Skeletal muscle satellite cell (primary cell): ENCODE measurements around the gene CLDN8. TPM values are rescaled to one million over a fixed set of nuclear protein-coding genes. Genes with fewer than 3 reads are reported as not detected.

Experiments
- H3K27me3 ChIP-seq: 2 replicates; pipeline ENCODE4 v1.7.0; 2013; ENCODE audit warnings: low read length; ENCODE audit not compliant: control insufficient read depth, insufficient read depth
- H3K36me3 ChIP-seq: 2 replicates; pipeline ENCODE4 v1.7.0; 2013; ENCODE audit warnings: mild to moderate bottlenecking, control low read depth, low read length; ENCODE audit not compliant: insufficient read depth
- H3K4me1 ChIP-seq: 2 replicates; pipeline ENCODE4 v1.7.0; 2013; ENCODE audit warnings: low read length; ENCODE audit not compliant: control insufficient read depth, insufficient read depth
- H3K4me2 ChIP-seq: 2 replicates; pipeline ENCODE4 v1.7.0; 2013; ENCODE audit warnings: mild to moderate bottlenecking, low read length
- H3K4me3 ChIP-seq: 2 replicates; pipeline ENCODE4 v1.7.0; 2013; ENCODE audit warnings: low read length
- H3K9ac ChIP-seq: 2 replicates; pipeline ENCODE4 v1.7.0; 2013; ENCODE audit warnings: mild to moderate bottlenecking, low read depth, low read length, moderate library complexity
- H3K9me3 ChIP-seq: replicated peaks from 2 replicates; pipeline ENCODE4 v1.7.0; 2013; ENCODE audit warnings: mild to moderate bottlenecking, control low read depth, low read length
- total RNA-seq: library from RNA; depleted of rRNA; stranded (reverse); fragments of >200 nt; gene quantifications from 2 replicates; pipeline ENCODE4 v1.2.3, GENCODE V29; 2012; rRNA removed

The CLDN8 gene
- total RNA-seq = not detected in 2 replicates

- no peaks in the 10 kb centered on the region for H3K36me3 ChIP-seq
- H3K4me3 ChIP-seq = no peak within 1 kb of the TSS
- H3K9ac ChIP-seq = no peak within 1 kb of the TSS
- H3K4me1 ChIP-seq = no peaks in the 10 kb centered on the region
- H3K9me3 ChIP-seq = no peaks in the 10 kb centered on the region
- no peak within 1 kb of the TSS for H3K4me2 ChIP-seq
- H3K27me3 ChIP-seq = no peaks in the 10 kb centered on the region
These were observed at the start of gene CLDN8 for GRCh38 chr21:30216041-30216723. TSS of gene CLDN8 (minus strand) at chr21:30216097. CDS start at chr21:30215925, 172 bp downstream.

- Histone ChIP-seq H3K36me3 (no peaks in the 10 kb centered on the region), H3K9ac (no peak overlapping the region), H3K9me3 (peaks cover 3% of the 10 kb centered on the region), H3K27me3 (no peaks in the 10 kb centered on the region), H3K4me2 (no peak overlapping the region), H3K4me3 (no peak overlapping the region), H3K4me1 (no peaks in the 10 kb centered on the region)
These were observed 41.9 kb upstream of the CLDN8 start for GRCh38 chr21:30257773-30258172.

- H3K4me2 ChIP-seq = no peak overlapping the region
- no peaks in the 10 kb centered on the region for H3K4me1 ChIP-seq
- H3K36me3 ChIP-seq = no peaks in the 10 kb centered on the region
- peaks cover 3% of the 10 kb centered on the region for H3K9me3 ChIP-seq
- H3K9ac ChIP-seq = no peak overlapping the region
- H3K4me3 ChIP-seq = no peak overlapping the region
- H3K27me3 ChIP-seq = no peaks in the 10 kb centered on the region
These were observed 40.2 kb upstream of the CLDN8 start for GRCh38 chr21:30256100-30256499.

- no peaks in the 10 kb centered on the region for H3K4me1 ChIP-seq
- no peaks in the 10 kb centered on the region for H3K27me3 ChIP-seq
- H3K36me3 ChIP-seq = no peaks in the 10 kb centered on the region
These were observed 39.8 kb upstream of the CLDN8 start for GRCh38 chr21:30255679-30256078.

GRCh38 chr21:30251781-30252180 is 35.9 kb upstream of the CLDN8 start:
- Histone ChIP-seq H3K36me3 (no peaks in the 10 kb centered on the region), H3K9me3 (peaks cover 5% of the 10 kb centered on the region), H3K9ac (no peak overlapping the region), H3K4me2 (no peak overlapping the region), H3K27me3 (no peaks in the 10 kb centered on the region), H3K4me1 (no peaks in the 10 kb centered on the region), H3K4me3 (no peak overlapping the region)

More at GRCh38 chr21:30255679-30256078, 39.8 kb upstream of the CLDN8 start:
- Histone ChIP-seq H3K4me3 (no peak overlapping the region), H3K4me2 (no peak overlapping the region), H3K9ac (no peak overlapping the region), H3K9me3 (peaks cover 3% of the 10 kb centered on the region)

- H3K4me2 ChIP-seq = no peak overlapping the region
- no peaks in the 10 kb centered on the region for H3K36me3 ChIP-seq
- no peak overlapping the region for H3K4me3 ChIP-seq
- peaks cover 5% of the 10 kb centered on the region for H3K9me3 ChIP-seq
- no peaks in the 10 kb centered on the region for H3K4me1 ChIP-seq
- no peak overlapping the region for H3K9ac ChIP-seq
- H3K27me3 ChIP-seq = no peaks in the 10 kb centered on the region
These were observed 34.0 kb upstream of the CLDN8 start for GRCh38 chr21:30249936-30250335.

GRCh38 chr21:30248844-30249243 is 32.9 kb upstream of the CLDN8 start:
- no peaks in the 10 kb centered on the region for H3K36me3 ChIP-seq
- H3K4me1 ChIP-seq = no peaks in the 10 kb centered on the region
- no peaks in the 10 kb centered on the region for H3K27me3 ChIP-seq
- H3K9me3 ChIP-seq = peaks cover 7% of the 10 kb centered on the region
- H3K4me2 ChIP-seq = no peak overlapping the region
- no peak overlapping the region for H3K9ac ChIP-seq
- H3K4me3 ChIP-seq = no peak overlapping the region

- no peak overlapping the region for H3K9ac ChIP-seq
- no peaks in the 10 kb centered on the region for H3K27me3 ChIP-seq
- no peak overlapping the region for H3K4me2 ChIP-seq
- H3K4me1 ChIP-seq = no peaks in the 10 kb centered on the region
- H3K36me3 ChIP-seq = no peaks in the 10 kb centered on the region
- peaks cover 7% of the 10 kb centered on the region for H3K9me3 ChIP-seq
- no peak overlapping the region for H3K4me3 ChIP-seq
These were observed 29.2 kb upstream of the CLDN8 start for GRCh38 chr21:30245061-30245460.

GRCh38 chr21:30243691-30244090 is 27.8 kb upstream of the CLDN8 start:
- H3K27me3 ChIP-seq = no peaks in the 10 kb centered on the region
- H3K4me3 ChIP-seq = no peak overlapping the region
- no peak overlapping the region for H3K4me2 ChIP-seq
- H3K9me3 ChIP-seq = peaks cover 3% of the 10 kb centered on the region
- H3K4me1 ChIP-seq = no peaks in the 10 kb centered on the region
- H3K9ac ChIP-seq = no peak overlapping the region
- no peaks in the 10 kb centered on the region for H3K36me3 ChIP-seq

GRCh38 chr21:30240661-30241060 is 24.8 kb upstream of the CLDN8 start:
- Histone ChIP-seq H3K4me1 (no peaks in the 10 kb centered on the region), H3K27me3 (no peaks in the 10 kb centered on the region), H3K4me3 (no peak overlapping the region), H3K36me3 (no peaks in the 10 kb centered on the region), H3K4me2 (no peak overlapping the region), H3K9me3 (peaks cover 3% of the 10 kb centered on the region), H3K9ac (no peak overlapping the region)

GRCh38 chr21:30238168-30238567 is 22.3 kb upstream of the CLDN8 start:
- Histone ChIP-seq H3K4me3 (no peak overlapping the region), H3K27me3 (no peaks in the 10 kb centered on the region), H3K9ac (no peak overlapping the region), H3K9me3 (no peaks in the 10 kb centered on the region), H3K4me2 (no peak overlapping the region), H3K36me3 (no peaks in the 10 kb centered on the region), H3K4me1 (no peaks in the 10 kb centered on the region)

- Histone ChIP-seq H3K27me3 (no peaks in the 10 kb centered on the region), H3K4me3 (no peak overlapping the region), H3K9me3 (no peaks in the 10 kb centered on the region), H3K9ac (no peak overlapping the region), H3K4me2 (no peak overlapping the region), H3K36me3 (no peaks in the 10 kb centered on the region), H3K4me1 (no peaks in the 10 kb centered on the region)
These were observed 18.7 kb upstream of the CLDN8 start for GRCh38 chr21:30234643-30235042.
